HG02623 (cell line): ENCODE data around the gene TUBGCP6.

Experiments
- ATAC-seq: cut with Tn5 transposase; IDR thresholded peaks from one replicate; pipeline ENCODE4 v1.9.1; 2021; ENCODE audit warnings: moderate library complexity; ENCODE audit not compliant: unreplicated experiment

Gene TUBGCP6

DNA sequence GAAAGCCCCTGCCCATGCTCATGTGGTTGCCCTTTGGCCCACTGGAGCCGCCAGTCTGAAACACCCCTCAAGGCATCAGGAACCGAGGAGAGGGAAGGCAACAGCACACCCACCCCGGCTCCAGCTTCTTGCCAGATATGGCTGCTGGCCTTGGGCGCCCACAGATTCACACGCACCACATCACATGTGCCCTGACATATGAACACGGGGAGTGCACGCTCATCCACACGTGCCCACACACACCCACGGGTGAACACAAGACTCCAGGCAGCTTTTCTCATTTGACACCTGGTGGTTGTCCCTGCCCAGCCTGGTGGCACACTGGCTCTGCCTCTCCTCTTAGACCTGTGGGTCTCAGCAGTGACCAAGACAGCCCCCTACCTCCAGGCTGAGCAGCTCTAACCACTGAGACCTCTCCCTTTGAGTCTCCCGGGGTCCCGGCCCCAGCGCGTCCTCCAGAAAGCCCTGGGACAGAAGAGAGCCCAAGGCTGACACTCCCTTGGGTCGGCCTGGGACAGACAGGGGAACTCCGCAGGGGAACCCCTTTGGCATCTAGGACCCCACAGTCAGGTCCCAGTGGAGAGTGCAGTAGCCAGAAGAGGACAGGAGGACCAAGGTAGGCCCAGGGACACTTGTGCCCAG lies 19.4 kb upstream of the TUBGCP6 start:
- no peak for ATAC-seq

DNA sequence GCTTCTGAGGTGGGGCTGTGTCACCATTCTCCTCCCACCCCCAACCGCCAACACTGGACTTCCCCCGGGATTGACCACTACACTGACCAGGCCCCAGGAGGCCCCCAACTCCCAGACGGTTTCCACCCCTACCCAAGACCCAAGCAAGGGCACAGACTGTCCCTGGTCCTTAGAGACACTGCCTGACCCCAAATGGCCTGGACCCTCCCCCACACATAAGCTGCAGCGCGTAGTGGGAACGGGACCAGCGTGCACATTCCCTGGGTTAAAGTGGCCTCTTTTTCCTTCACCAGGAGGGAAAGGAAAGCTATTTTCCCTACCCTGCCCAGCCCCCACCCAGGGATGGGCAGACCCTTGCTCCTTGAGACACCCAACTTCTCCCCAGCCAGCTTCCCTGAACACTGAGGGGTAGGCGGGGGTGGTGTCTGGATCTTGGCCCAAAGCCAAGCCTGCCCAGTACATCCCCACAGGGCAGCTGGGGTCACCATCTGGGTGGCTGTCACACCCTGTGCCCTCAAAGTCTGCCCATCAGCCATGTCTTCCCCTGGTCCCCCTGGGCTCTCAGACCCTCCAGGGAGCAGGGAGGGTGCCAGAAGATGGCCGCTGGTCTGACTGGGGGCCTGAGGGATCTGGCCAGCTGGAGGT lies 18.3 kb upstream of the TUBGCP6 start:
- no peak for ATAC-seq

DNA sequence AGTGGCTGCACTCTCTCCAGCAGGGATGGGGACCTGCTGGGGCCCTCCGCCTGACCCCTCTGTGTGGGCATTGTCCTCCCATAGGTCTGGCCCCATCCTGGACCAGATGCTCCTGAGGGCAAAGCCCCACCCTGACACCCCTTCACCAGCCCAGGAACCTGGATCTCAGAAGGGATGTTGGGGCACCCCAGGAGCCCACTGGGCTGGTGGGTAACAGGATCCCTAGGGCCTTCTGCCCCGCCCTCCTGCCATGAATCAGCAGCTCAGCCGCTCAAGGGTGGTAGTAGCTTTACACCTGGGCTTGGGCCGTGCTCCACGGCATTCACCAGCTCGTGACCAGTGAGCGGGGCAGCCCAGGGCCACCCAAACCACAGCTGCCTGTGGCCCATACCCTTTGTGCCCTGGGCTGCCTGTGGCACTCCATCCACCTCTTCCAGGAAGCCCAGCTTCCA lies 17.7 kb upstream of the TUBGCP6 start:
- no peak for ATAC-seq

DNA sequence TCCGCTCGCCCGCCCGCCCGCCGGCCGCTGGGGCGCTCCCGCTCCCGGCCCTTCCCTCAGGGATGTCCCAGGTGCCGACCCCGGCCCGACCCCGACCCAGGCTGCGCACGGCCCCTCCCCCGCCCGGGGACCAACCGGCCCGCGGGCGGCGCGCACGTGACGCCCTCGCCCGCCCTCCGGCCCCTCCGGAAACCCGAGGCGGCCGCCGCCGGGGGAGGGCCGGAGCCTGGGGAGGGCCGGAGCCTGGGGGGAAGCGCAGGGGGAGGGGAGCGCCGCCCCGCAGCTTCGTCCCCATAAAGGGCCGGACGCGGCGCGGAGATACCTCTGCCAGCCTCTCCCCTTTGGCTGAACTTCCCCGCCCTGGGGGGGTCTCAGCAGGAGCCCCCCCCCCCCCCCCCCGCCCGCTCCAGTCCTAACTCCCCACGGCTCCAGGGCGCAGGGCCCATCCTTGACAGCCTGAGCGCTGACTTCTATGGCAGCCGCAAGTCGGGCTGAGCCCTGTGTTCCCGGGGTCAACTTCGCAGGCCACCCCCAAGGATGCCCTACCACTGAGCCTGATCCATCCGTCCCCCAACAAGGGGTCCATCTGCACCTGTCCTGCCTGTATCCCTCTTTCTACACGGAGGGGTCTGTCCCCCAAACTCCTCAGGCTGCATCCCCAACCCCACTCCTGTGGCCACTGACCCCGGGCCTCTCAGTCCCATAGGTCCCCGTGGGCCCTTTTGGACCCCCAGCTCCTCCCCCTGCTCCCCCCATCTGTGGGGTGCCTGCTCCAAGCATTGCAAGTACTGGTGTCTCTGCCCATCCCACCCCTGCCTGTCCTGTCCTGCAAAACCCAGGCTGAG lies 17.0 kb upstream of the TUBGCP6 start, which contains the start of gene MAPK12:
MAPK12 (minus strand) TSS at position 69 of the 845 bp plus-strand sequence. CDS start 174 bp downstream, outside the sequence.
- no peak for ATAC-seq

DNA sequence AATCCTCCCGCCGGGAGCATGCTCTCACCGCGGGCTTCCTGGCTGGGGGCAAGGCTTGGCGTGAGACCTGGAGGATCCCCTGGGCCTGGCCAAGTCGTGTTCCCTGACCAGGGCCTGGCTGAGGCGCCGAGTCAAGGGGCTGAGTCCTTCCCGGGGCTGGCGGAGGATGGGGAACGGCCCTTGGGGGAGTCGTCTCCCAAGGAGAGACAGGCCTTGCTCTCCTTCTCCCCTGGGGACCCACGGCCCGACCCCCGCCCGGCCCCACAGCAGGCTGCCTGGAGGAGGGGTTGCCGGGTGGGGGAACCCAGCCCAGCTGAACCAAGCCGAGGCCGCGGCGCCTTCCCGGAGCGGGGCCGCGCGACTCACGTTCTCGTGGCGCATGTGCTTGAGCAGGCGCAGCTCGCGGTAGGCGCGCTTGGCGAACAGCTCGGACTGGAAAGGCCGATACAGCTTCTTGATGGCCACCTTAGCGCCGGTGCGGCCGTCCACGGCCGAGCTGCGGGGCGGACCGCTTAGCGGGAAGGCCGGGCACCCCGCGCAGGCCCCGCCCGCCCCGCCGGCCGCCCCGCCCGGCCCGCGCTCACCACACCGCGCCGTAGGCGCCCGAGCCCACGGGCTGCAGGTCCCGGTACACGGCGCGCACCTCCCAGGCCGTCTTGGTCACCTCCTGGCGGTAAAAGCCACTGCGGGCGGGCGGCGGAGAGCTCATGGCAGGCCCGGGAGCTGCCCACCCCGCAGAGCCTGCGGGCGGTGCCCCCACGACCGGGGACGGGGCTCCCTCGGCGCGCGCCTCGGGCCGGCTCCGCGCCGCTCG lies 16.2 kb upstream of the TUBGCP6 start:
- ATAC-seq: no peak

DNA sequence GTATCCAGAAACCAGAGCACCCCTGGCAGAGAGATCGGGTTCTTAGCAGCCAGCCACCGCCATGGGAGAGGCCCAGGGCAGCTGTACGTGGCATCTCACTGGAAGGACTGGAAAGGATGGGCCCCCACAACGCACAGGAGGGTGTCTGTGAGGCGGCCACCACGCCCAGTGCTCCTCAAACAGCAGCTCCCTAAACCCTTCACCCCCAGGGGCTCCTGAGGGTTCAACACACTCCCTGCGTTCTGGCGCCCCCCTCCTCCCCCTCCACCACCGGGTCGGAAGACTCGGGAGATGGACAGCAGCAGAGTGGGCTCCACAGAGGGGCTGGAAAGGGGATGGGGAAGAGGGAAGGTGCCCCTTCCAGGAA lies 15.6 kb upstream of the TUBGCP6 start:
- no peak for ATAC-seq

DNA sequence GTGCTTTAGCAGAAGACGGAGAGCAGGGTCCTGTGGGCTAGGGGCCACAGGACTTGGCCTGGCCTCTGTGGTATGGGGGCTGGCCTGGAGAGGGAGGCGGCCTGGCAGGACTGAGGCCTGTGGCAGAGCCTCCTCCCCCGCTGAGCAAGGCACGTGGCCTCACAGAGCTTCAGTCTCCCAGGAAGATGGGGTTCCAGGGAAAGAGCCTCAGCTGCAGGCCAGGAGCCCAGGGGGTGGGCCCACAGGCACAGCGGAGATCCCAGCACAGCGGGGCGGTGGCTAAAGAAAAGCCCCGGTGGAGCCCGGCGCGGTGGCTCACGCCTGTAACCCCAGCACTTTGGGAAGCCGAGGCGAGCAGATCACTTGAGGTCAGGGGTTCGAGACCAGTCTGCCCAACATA lies 14.5 kb upstream of the TUBGCP6 start:
- no peak for ATAC-seq

DNA sequence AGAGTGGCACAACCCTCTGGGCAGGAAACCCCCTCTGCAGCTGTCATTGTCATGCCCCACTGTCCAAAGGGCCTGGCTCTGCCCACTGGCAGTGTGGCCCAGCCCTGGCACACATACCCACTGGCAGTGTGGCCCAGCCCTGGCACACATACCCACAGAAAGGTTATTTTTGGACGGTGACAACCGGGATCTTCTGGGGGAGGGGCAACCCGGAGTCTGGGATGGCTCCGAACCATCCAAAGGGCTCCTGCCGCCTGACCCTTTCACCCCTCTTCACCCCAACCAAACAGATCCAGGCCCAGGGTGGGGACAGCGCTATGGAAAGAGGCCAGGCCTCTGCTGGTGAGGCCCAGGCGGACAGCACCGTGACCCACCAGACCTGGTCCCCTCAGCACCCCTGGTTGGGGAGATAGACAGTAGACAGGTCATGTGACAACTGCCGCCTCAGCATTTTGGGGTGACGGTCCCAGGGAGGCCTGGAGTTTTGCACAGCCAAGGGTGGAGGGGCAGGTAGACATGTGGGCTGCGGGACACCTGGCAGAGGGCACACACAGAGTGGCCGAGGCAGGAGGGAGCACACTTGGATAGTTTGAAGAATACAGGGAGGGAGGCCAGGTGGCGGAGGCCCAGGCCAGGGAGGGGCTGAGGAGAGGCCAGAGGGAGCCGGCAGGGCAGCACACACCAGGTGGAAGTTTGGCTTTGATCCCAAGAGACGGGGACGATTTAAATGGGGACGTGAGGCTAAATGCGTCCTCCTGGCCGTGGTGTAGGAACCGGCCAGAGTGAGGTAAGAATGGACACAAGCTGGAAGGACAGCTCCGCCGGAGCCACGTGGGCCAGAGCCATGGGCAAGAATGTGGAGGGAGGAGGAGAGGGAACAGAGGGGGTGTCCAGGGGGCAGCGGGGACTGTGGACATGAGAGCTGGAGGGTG lies 13.8 kb upstream of the TUBGCP6 start:
- ATAC-seq: no peak

DNA sequence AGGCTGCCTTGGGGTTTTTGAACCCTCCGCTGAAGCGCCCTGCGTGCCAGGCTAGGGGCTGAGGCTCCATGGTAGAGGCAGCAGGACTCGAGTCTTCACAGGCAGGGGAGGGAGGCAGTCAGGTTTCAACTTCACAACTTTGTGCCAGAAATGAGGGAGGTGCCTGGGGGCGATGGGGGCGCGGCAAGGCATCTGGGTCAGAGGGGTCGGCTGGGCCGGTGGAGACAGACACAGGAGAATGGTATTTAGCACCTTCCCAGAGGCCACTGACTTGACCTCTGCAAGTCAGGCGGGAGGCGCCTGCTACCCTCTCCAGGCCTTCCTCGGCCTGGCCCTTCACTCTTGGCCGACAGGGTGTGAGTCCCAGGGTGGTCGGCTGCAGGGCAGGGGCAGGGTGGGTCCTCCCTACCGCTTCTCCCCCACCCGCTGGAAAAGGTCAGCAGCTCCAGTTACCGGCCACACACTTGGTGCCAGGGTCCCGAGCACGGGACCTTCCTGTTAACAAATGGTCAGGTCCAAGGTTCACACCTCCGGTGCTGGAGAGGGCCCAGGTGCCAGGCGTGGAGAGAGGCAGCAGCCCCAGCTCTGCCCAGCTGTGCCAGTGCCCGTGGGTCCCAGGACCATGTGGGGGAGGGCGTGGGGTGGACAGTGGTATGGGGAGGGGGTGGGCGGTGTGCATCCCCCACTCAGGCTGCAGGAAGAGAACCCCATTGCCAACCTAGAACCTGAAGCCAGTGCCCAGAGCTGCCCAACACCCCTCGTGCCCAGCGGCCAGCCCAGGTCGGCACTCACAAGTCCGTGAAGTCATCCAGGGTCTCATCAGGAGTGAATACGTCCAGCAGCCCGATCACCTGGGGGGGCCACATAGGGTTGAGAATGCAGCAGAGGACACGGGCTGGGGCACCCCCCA lies 12.9 kb upstream of the TUBGCP6 start:
- no peak for ATAC-seq

DNA sequence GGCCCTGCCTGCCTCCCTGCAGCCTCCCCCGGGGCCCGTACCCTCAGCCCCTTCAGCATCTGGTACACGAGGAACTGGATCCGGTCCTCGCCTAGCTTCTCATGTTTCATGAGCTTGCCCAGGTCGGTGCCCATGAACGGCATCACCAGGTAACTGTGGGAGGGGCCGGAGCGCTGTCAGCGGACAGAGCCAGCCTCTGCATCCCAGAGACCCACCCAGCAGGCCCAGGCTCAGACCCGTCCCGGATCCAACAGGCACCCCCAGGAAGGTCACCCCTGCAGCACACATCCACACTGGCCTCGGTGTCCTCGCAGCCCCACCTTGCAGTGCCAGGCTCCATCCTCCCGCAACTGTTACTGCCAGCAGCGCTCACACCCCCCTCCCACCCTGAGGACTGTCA lies 12.2 kb upstream of the TUBGCP6 start:
- ATAC-seq: no peak

DNA sequence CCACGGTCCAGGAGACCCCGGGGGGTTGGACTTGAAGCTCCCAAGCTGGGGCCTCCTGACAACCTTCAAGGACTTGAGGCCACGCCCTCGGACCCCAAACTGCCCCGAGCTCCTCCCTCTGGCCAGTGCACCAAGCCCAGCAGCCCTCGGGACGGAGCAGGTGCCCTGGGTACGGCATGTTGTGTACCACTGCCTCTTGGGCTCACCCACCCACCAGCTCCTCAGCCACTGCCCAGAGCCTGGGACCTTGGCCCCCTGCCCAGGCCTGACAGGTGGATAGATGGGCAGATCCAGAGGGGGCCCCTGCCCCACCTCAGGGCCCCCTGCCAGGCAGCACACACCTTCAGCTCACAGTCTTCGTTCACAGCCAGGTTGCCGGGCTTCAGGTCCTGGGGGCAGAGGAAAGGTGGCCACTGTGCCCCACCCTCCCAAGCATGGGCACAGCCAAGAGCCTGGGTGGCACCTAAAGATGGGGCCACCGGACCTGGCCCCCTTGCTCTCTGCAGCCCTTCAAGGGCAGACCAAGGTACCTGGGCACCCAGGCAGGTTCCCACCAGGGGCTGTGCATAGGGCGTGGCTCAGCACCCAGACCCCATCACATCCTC lies 11.5 kb upstream of the TUBGCP6 start:
- ATAC-seq: no peak

DNA sequence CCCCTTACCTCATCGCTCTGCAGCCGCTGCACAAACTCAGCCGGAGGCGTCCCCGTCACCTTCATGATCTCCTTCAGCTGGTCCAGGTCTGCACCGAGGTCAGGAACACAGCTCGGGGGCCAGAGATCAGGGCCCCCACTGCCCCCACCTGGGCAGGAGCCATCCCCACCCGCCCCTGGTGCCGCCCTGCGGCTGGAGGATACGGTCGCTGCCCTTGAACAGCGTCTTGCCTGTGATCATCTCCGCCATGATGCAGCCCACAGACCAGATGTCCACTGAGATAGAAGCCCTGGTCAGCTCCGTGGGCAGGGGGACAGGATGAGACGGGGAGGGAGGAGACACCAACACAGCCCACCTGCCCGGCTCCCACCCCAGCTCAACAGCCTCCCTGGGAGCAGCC lies 10.8 kb upstream of the TUBGCP6 start:
- no peak for ATAC-seq

DNA sequence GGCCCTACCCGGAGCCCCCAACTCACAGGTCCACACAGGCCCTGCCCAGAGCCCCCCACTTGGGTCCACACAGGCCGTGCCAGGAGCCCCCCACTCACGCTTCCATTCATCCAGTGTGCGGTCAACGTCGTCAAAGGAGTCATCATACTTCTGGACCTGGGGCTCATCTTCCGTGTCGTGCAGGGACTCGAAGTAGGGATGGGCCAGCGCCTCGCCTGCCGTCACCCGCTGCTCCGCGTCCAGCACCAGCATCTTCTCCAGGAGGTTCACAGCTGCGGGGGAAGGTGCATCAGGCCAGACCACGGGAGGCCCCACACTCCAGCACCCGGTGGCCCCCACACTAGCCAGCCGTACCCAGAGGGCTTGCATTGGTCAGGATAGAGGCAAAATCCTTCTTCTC lies 10.3 kb upstream of the TUBGCP6 start:
- no peak for ATAC-seq

DNA sequence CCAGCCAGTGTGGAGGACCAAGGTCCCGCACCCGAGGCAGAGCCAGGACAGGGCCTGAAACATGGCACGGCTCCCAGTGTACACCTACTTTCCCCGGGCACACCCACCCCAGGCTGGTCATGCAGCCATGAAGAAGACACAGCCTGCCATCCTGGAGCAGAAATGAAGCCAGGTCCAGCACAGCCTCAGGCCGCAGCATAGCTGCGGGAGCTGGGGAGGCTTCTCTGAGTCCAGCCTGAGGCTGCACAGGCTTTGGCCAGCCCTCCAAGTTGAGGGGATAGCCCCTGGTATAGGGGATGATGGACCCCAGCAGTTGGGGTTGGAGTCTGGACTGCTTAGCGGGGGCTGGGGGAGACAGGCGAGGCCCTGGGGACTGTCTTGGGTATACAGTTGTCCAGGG lies 9.1 kb upstream of the TUBGCP6 start:
- ATAC-seq: no peak

DNA sequence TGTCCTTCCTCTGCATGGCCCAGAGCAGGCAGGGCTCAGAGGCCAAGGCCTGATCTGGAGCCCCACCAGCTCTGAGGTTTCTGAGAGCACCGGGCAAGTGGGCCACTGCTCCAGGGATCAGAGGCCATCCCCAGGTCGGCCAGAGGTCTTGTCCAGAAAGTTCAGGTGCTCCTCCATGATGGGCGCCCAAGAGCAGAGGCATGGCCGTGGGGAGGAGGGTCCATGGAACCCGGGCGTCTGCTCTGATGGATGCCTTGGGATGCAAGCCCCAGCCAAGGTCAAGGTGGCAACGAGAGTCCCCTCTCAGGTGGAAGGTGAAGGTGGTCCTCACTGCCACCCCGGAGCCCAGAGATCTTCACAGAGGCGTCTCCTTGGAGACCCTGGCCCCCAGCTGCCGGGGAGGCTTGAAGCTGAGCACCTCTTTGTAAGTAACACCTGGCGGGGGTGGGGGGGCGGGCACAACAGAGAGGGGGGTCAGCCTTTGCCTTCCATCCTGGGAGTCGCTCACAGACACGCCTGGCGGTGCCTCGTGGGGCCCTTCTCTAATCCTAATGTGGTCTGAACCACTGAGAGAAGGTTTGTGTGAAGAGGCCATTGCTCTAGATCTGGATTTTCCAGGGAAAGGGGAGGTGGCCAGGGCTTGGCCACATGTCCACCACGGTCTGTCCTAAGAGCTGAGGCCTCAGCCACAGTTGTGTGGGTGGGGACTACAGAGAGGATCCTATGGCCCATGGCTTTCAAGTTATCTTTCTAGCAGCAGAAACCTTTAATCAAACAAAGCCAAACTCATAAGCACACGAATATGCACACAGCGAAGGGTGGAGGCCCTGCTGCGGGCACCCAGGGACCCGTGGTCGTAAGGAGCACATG lies 8.5 kb upstream of the TUBGCP6 start:
- no peak for ATAC-seq

DNA sequence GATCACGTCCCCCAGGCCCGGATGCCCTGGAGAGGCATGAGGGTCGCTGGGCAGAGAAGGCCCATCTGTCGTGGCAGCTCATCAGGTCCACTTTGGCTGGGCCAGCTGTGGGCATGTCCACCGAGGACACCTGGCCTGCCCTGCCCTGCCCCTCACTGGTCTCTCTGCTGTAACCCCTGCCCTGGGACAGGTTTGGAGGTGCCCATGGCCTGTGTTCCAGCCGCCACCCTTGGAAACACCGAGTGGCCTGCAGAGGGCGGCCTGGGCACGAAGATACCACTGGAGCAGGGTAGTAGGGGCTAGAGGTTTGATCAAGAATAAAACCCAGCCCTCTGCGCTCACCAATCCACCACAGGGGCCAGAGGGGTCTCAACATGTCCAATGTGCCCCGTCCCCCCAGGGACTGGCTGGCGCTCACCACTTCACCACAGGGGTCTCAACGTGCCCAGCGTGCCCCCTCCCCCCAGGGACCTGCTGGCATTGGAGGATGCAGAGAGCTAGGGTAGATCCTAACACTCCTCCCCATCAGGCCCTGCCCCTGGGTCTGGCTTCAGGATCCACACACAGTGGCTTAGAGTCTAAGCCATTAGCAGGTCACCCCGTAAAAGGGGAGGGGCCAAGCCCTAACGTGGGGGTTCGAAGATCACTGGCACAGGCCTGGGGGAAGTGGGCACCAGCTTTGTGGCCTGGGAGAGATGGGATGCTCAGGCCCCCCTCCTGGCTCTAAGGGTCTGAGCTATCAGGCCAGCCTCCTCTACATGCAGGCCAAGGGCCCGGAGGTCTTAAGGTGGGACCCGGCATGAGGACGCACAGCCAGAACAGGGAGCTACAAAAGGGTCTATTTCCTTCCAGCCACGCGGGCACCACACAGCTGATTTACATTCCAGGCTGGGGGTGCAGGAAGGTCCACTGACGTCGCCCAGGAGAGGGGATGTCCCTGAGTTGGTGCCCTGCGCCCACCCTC lies 7.5 kb upstream of the TUBGCP6 start:
- ATAC-seq: no peak
